PC-9 (cell line): Measurements from ENCODE around the gene LCAT. TPM values are rescaled to one million over a fixed set of nuclear protein-coding genes. Genes with fewer than 3 reads are reported as not detected.

Experiments
- BruUV-seq: library from RNA; stranded (reverse); fragments of 400-500 nt; replicated peaks from 2 replicates; lab custom pipeline; 2021; lab: Mats Ljungman, UMichigan
- CTCF ChIA-PET: fragments of 300-600 bp; sonication (Branson Sonifier 250); formaldehyde crosslinking; loops from one replicate; lab custom pipeline; 2022; ENCODE audit warnings: antibody characterized with exemption; lab: Charles Lee
- POLR2A ChIA-PET: fragments of 300-600 bp; sonication (Branson Sonifier 250); formaldehyde crosslinking; loops from one replicate; lab custom pipeline; 2022; ENCODE audit warnings: antibody characterized with exemption; ENCODE audit not compliant: unreplicated experiment; lab: Charles Lee
- DNase-seq, 2 experiments: peaks; one replicate each; pipeline versions ENCODE4 v3.0.0 to v3.0.0-alpha.2; 2015 to 2022; ENCODE audit warnings: mixed read lengths in 1 of 2
- H2AFZ ChIP-seq: fragments of 200-600 bp; sonication (generic); 2 replicates; pipeline ENCODE4 v1.8.1; 2017; ENCODE audit warnings: antibody characterized with exemption
- H3F3A ChIP-seq: fragments of 200-600 bp; sonication (generic); 2 replicates; pipeline ENCODE4 v1.8.1; 2017; ENCODE audit warnings: antibody characterized with exemption, mild to moderate bottlenecking, low read depth; ENCODE audit not compliant: insufficient read depth
- H3K27ac ChIP-seq: fragments of 200-600 bp; sonication (generic); 2 replicates; pipeline ENCODE4 v1.6.1; 2016; ENCODE audit warnings: mixed run types
- H3K27me3 ChIP-seq: fragments of 200-600 bp; sonication (generic); 2 replicates; pipeline ENCODE4 v1.6.1; 2016; ENCODE audit warnings: low read depth, mixed run types; ENCODE audit not compliant: insufficient read depth
- H3K36me3 ChIP-seq: fragments of 200-600 bp; sonication (generic); 2 replicates; pipeline ENCODE4 v1.6.1; 2016; ENCODE audit warnings: low read depth, mixed run types
- H3K4me1 ChIP-seq: fragments of 200-600 bp; sonication (generic); replicated peaks from 2 replicates; pipeline ENCODE4 v1.6.1; 2016; ENCODE audit warnings: mixed run types; ENCODE audit not compliant: insufficient read depth
- H3K4me2 ChIP-seq: fragments of 200-600 bp; sonication (generic); 2 replicates; pipeline ENCODE4 v1.6.1; 2017; ENCODE audit warnings: mixed run types
- H3K4me3 ChIP-seq: fragments of 200-600 bp; sonication (generic); 2 replicates; pipeline ENCODE4 v1.6.1; 2016; ENCODE audit warnings: mixed run types
- H3K79me2 ChIP-seq: fragments of 200-600 bp; sonication (generic); 2 replicates; pipeline ENCODE4 v1.6.1; 2017; ENCODE audit warnings: low read depth, mixed run types
- H3K9me2 ChIP-seq: fragments of 200-600 bp; sonication (generic); 2 replicates; pipeline ENCODE4 v1.8.1; 2017; ENCODE audit warnings: mild to moderate bottlenecking; ENCODE audit not compliant: insufficient read depth
- H3K9me3 ChIP-seq: fragments of 200-600 bp; sonication (generic); 2 replicates; pipeline ENCODE4 v1.8.1; 2016; ENCODE audit warnings: low read depth; ENCODE audit not compliant: insufficient read depth
- H4K20me1 ChIP-seq: fragments of 200-600 bp; sonication (generic); 2 replicates; pipeline ENCODE4 v1.8.1; 2017; ENCODE audit not compliant: insufficient read depth
- EZH2 ChIP-seq: fragments of 200-600 bp; sonication (generic); IDR thresholded peaks from 2 replicates; pipeline ENCODE4 v1.8.0; 2017; ENCODE audit warnings: antibody characterized with exemption, low read depth
- intact Hi-C: fragments of 100-400 bp; cut with micrococcal nuclease; formaldehyde crosslinking; loops from one replicate; pipeline ENCODE4 v1.10.0; 2022; ENCODE audit not compliant: unreplicated experiment
- total RNA-seq: library from RNA; stranded (reverse); gene quantifications from 2 replicates; pipeline ENCODE4 v1.2.3, GENCODE V29; 2021
- TF ChIP-seq, protein P1 (sequence below): fragments of 200-600 bp; sonication (generic); conservative IDR thresholded peaks from 2 replicates; pipeline ENCODE4 v1.6.1; 2017; ENCODE audit warnings: mixed run types, antibody characterized with exemption, mild to moderate bottlenecking, moderate library complexity

LCAT gene
- total RNA-seq, 1 experiment from 2014 or later, result 11.9 TPM

DNA sequence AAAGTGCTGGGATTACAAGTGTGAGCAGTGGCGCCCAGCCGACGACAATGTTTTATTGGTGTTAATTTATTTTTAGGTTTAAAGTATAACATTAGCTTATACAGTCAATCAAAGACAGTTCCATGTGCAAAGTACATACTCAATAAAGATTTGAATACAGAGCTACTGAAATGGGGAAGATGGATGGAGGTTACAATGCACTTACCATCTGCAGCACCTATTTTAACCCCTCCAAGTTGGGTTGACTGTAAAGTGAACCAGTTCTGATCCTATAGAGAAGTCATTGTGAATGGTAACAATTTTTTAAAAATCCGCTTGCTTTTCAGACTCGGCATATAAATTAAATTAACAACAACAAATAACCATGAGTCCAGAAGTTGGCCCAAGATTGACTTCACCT is 51.5 kb downstream of the LCAT start:
- DNase-seq, result no peak
- peaks cover 7% of the 10 kb centered on the region; the same call in 1 of the 2 replicates for H4K20me1 ChIP-seq
- ChIA-PET POLR2A (no interaction called here), CTCF (interaction anchor here (0.6 kb wide), 1 partner anchor 260 kb away, joined by 3 read pairs; no protein-coding TSS in a partner anchor)
- H3K79me2 ChIP-seq, result peaks cover 42% of the 10 kb centered on the region
- BruUV-seq, result no TSS peak
- peak overlapping the region; percentile 85 for H2AFZ ChIP-seq
- no peaks in the 10 kb centered on the region for H3K27me3 ChIP-seq
- H3F3A ChIP-seq, result peaks cover 20% of the 10 kb centered on the region; the same call in 1 of the 2 replicates
- peaks cover 14% of the 10 kb centered on the region for H3K4me1 ChIP-seq
- H3K9me2 ChIP-seq, result no peaks in the 10 kb centered on the region
- no peak for TF ChIP-seq EZH2
- TF ChIP-seq, protein P1, sequence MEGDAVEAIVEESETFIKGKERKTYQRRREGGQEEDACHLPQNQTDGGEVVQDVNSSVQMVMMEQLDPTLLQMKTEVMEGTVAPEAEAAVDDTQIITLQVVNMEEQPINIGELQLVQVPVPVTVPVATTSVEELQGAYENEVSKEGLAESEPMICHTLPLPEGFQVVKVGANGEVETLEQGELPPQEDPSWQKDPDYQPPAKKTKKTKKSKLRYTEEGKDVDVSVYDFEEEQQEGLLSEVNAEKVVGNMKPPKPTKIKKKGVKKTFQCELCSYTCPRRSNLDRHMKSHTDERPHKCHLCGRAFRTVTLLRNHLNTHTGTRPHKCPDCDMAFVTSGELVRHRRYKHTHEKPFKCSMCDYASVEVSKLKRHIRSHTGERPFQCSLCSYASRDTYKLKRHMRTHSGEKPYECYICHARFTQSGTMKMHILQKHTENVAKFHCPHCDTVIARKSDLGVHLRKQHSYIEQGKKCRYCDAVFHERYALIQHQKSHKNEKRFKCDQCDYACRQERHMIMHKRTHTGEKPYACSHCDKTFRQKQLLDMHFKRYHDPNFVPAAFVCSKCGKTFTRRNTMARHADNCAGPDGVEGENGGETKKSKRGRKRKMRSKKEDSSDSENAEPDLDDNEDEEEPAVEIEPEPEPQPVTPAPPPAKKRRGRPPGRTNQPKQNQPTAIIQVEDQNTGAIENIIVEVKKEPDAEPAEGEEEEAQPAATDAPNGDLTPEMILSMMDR, result no peak
- no peaks in the 10 kb centered on the region for H3K36me3 ChIP-seq
- intact Hi-C loops, result loop anchor here (5.0 kb wide), 1 partner anchor 35 kb away; no protein-coding TSS in a partner anchor
- peak overlapping the region; percentile 98; the same call in 1 of the 2 replicates for H3K4me3 ChIP-seq
- peak overlapping the region; percentile 88 for H3K4me2 ChIP-seq
- 0 out of 2 replicates have a peak overlapping the region, but pooled peaks have one; percentile 7 for H3K27ac ChIP-seq
- H3K9me3 ChIP-seq, result no peaks in the 10 kb centered on the region

Other genes starting within 250 kb of the LCAT start
- gene GFOD2, start 224.8 kb downstream of the LCAT start, total RNA-seq, result 17.6 and 20.4 TPM in 2 replicates
- 16.1 and 21.0 TPM in 2 replicates for gene RANBP10, start 137.6 kb downstream of the LCAT start, total RNA-seq
- gene TSNAXIP1, start 137.2 kb downstream of the LCAT start, total RNA-seq, result 1.9 and 2.2 TPM in 2 replicates
- 18.9 and 23.2 TPM in 2 replicates for gene THAP11, start 101.8 kb downstream of the LCAT start, total RNA-seq
- gene NUTF2, start 97.2 kb downstream of the LCAT start, total RNA-seq, result 94.2 and 147 TPM in 2 replicates
- 32.7 and 33.8 TPM in 2 replicates for gene CENPT, start 96.4 kb downstream of the LCAT start, total RNA-seq
- 48.8 and 52.7 TPM in 2 replicates for gene EDC4, start 71.1 kb downstream of the LCAT start, total RNA-seq
- 1.3 TPM in 1 of 2 replicates, not detected in the other for gene NRN1L, start 59.2 kb downstream of the LCAT start, total RNA-seq
- 25.8 and 28.4 TPM in 2 replicates for gene PSKH1, start 50.9 kb downstream of the LCAT start, total RNA-seq
- gene CTRL, start 12.3 kb downstream of the LCAT start, total RNA-seq, result 1.3 and 1.7 TPM in 2 replicates
- 39.5 and 56.2 TPM in 2 replicates for gene PSMB10, start 7.3 kb downstream of the LCAT start, total RNA-seq
- gene SLC12A4, start 24.5 kb upstream of the LCAT start, total RNA-seq, result 24.2 and 27.0 TPM in 2 replicates
- gene DPEP3, start 36.4 kb upstream of the LCAT start, total RNA-seq, result not detected in 2 replicates
- not detected in 2 replicates for gene DPEP2, start 55.4 kb upstream of the LCAT start, total RNA-seq
- not detected in 2 replicates for gene DPEP2NB, start 71.8 kb upstream of the LCAT start, total RNA-seq
- 6.3 and 7.5 TPM in 2 replicates for gene DDX28, start 79.1 kb upstream of the LCAT start, total RNA-seq
- gene DUS2, start 79.2 kb upstream of the LCAT start, total RNA-seq, result 25.4 and 29.7 TPM in 2 replicates
- gene NFATC3, start 141.2 kb upstream of the LCAT start, total RNA-seq, result 37.2 and 43.7 TPM in 2 replicates